Putamen (tissue), 1 donor: ENCODE results near the gene SDK1.
"Not testable (repeated sequence)": the region's sequence is repeated elsewhere in the genome, so short reads cannot be mapped to it uniquely, and the experiment has no call there.

ENCODE experiments used
- DNase-seq: peaks from one replicate; pipeline ENCODE4 v3.0.0-alpha.2; 2016; ENCODE audit warnings: low spot score

Gene SDK1

DNA sequence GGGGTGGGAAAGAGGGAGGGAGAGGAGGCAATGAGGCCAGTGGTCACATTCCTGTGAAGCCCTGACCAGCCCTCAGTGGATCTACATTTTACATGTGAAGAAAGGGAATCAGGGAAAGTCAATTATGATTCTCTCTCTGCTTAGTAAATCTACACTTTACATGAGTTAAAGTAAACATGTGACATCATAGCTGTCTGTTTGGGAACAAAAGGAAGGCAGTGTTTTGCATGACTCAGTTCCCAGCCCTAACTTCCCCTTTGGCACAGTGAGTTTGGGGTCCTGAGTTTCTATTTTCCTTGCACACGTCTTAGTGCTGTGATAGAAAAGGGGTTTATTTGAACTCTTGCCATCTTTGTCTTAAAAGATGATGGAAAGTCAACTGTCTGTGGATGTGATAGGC lies 615.1 kb downstream of the SDK1 start:
- DNase-seq, result no peak

DNA sequence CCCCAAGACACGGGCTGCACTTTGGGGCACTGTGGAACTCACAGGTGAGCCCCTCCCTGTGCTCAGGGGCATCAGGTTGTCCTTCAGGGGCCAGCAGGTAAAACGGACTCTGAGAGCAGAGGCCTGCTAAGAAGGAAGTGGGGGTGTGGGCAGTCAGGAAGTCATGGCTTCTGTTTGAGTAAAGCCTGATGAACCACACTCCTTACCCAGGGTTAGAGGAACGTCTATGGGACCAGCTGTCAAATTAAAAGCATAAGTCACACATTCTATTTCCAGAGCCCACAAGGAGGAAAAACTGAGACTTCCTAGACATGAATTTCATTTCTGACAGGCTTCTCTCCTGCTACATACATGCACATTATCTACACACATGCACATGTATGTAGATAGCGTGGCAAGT lies 616.4 kb downstream of the SDK1 start:
- no peak for DNase-seq

DNA sequence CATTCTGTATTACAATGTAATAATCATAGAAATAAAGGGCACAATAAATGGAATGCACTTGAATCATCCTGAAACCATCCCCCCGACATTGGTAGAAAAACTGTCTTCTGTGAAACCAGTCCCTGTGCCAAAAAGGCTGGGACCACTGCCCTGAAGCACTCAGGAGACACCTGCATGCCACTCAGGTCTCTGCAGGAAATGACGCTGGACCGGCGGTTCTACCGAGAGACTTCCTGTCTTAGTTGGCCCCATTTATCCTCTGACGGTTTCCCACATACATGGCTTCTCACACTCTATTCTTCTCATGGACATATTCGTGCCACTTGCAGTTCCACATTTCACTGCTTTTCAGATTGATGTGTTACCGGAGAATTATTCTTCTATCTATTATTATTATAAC lies 617.5 kb downstream of the SDK1 start:
- no peak for DNase-seq

DNA sequence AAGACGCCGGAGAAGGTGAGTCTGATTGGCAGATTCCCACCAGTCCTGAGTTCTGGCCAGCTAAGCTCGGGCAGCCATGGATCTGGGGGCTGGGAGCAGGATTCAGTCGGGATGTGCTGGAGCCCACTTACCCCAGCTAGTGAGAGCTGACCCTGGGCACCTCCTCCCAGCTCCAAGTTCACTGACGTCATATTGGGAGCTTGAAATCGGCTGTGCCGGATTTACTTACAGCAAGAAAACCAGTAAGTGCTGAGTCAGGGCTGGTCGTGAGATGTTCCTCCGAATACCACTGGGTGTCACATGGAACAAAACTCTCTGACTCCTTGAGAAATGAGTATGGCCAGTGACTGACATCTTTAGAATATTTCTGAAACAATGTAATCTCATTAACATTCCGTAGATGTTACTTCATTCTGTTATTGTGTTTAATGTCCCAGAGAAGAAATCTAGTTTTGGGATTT lies 621.2 kb downstream of the SDK1 start:
- peak; percentile 36 for DNase-seq

DNA sequence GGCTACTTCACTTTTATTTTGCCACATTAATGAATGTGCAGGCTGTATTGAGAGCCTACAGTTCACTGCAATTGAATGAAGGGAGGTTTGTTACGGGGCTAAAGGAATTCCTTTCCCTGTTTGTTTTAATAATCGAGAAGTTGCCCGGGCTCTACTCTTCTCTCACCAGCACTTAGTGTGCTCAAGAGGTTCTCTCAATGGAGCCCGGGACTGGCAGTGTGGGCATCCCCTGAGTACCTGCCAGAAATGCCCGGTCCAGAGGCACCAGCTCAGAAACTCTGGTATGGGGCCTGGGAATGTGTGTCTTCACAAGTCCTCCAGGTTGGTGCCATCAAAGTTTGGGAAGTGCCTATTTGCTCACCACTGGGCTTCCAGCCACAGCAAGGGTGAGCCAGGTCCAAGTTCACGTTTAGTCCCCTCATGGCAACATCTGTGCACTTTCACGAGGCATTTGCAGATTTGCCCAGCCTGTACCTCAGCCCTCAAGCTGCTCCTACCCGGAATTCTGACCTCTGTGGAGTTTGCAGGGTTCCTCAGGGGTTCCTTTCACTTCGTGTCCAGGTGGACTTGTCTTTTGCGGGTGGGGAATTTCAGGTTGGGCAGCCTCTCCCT lies 622.4 kb downstream of the SDK1 start:
- no peak for DNase-seq

DNA sequence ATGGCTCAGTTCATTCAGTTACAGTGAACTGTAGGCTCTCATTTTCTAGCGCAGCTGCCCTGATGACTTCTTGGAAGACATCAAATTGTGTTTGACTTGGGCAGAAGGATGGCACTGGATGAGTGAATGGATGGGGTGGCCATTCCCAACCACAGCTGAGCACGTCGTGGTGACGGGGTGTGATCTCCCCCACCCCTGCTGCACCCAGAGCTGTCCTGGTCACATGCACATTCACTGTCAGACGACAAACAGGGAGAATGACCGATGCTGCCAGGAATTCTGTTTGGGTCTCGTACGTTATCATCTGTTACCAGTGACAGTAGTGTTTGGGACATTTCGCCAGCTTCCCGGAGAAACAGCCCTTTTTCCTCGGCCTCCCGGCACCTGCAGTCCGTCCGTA lies 623.2 kb downstream of the SDK1 start:
- no peak for DNase-seq

DNA sequence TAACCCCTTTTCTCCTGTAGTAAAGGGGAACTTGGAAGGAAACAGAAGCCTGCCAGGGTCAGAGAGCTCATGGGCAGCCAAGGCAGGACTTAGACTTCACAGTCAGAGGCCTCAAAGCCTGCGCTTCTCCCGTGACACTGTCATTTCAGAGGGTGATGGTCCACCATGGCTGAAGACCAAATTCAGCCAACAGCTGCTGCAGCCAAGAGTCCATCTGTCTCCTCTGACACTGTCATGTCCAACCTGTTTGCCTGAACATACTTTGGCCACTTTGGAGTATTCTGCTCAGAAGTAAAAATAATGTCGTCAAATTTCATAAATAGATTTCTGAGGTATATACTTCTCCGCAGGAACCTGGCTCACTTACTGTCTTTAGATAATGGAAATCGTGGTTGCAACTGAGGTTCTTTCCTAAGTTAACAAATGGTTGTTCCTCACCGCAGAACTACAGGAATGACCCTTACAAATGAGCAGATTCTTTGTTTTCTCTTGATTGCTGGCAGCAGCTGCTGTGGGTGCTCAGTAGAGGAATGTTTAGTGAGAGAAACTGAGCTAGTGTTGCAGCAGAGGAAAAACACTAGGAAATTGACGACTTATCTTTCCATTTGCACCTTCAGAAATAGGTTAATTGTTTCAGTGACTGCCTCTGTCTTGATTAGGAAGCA lies 626.5 kb downstream of the SDK1 start:
- DNase-seq, result no peak

DNA sequence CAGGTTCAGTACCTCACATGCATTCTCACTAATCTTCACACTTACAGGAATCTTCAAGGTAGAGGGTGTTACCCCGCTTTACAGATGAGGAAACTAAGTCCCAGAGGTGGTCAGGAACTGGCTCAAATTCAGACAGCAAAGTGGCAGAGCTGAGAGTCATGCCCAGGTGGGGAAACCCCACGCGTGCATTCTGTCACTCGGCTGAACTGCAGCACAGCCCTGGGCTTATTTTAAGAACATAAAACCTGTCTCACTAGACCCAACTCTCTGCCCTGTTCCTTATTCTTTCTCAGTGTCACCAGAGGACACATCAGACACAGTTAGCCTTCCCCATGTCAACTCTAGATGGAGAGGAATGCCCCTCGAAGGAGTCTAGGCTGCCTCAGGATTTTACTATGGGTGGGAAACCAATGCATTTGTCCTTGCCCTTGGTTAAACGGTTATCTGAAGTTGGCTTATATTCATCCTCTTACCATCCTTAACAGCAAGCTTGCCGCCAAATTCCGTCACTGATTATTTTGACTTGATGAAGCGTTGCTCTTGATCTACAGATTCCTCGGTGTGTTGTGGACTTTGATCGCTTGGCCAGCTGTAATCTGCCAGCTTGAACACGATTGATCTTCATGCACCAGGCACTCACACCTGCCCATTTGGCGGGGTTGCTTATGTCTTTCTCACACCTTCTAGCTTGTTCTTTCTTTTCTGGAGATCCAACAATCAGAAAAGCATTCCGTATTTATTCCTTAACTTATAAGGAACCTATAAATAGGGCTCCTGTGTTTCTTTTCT lies 627.9 kb downstream of the SDK1 start:
- DNase-seq, result no peak

DNA sequence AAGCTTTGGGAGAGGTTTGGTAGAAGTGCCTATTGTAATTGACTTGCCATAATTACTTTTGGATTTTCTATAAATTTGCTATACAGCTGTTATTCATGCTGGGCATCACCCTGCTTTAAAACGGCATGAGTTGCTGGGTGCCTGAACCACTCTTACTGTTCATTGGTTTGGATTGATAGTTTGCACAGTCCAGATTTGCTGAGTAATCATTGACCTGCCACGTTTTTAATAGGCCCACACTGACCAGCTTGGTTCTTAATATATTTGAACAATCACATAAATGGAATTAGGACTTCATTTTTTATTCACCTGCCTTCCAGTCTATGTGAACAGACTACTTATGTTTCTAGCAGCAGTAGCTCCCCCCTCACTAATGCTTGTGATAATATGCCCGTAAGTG lies 630.8 kb downstream of the SDK1 start:
- DNase-seq, result no peak

DNA sequence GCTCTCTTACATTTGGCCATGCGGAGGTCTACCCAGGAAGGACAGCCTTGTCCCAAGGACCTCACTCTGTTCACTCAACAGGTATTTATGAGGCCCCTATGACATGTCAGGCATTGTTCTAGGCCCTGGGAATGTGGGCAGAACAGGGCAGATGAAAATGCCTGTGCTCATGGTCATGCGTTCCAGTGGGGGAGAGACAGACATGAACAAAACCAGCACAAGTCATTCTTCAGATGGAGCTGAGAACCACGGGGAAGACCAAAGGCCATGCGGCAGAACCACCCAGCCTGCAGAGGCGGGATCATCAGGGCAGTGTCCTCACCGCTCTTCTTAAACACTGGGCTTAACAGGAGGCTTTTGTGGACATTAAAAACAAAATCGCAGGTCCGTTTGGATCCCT lies 636.1 kb downstream of the SDK1 start:
- no peak for DNase-seq

DNA sequence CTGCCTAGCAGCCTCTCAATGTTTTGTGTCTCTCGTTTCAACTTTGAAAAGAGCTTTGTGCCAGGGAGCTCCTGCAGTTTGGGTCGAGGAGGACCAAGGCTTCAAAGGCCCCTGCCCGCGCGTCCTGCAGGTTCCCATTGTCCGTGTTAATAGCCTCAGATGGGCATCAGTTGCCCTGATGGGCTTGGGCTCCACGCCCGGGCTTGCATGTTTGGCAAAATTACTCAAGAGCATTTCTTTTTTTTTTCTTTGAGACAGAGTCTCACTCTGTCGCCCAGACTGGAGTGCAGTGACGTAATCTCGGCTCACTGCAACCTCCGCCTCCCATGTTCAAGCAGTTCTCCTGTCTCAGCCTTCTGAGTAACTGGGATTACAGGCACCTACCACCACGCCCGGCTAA lies 636.6 kb downstream of the SDK1 start:
- DNase-seq, result no peak

DNA sequence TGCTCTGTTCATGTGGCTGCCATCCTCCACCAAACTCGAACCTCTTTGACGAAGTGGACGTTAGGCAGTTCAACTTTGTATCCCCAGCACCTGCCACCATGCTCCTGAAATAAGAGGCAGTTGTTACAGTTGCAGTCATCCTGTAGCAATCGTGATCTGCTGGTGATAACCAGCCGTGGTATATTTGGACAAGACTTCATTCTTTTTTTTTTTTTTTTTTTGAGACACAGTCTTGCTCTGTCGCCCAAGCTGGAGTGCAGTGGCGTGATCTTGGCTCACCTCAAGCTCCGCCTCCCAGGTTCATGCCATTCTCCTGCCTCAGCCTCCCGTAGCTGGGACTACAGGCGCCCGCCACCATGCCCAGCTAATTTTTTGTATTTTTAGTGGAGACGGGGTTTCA lies 640.7 kb downstream of the SDK1 start:
- not testable (repeated sequence) for DNase-seq

DNA sequence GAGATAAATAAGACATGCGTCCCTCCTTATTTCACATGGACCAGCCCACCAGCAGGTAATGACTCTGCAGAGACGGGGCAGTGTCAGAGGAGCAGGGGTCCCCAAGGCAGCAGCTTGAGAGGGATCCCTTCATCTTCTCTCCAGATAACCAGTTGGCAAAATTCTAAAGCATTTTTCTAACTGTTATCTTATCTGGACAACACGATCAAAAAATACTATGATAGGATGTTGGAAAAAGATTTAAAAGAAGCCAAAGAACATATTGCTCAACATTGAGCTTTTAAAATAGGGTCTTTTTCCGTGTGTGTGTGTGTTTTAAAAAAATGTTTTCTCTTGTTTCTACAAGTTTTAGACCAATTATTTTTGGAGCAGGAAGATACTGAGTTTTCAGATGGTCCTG lies 641.2 kb downstream of the SDK1 start:
- no peak for DNase-seq

DNA sequence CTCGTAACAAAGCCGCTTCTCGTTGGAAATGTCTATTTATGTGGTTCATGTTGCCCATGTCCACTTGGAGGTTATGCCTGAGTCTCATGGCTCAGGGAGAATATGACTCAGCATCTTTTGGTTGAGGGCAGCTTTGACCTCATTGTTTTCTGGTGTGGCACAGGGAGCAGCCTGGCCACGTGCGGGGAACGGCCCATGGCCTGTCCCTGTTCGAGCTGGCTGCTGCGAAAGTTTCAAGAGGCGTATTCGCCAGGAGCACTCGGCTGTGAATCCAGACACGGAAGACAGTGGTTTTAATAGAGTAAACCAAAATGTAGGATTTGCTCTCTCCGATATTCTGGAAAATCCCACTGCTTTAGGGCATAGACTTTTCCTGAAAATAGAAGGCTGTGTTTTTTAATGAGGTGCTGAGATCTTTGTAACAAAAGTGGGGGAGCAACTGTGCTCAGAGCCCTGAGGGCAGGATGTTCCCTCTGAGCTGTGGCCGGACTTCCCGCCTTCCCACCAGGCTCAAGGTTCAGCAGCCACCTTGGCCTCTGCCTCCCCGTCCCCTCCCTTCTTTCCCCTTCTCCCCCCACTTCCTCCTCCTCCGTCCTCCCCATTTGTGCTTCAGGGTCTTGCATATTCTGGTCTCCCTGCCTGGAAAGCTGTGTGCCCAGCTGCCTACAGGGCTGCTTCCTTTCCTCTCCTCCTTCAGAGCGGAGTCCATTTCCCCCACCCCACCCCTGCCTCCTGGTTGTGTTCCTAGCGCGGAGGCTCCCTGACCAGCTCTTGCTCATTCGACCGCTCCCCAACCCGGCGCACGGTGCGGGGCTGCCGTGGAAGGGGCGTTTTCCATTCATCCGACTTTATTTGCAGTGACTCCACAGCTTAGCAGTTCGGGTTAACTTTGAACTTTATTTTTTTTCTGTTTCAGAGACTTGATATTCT lies 642.0 kb downstream of the SDK1 start:
- no peak for DNase-seq

DNA sequence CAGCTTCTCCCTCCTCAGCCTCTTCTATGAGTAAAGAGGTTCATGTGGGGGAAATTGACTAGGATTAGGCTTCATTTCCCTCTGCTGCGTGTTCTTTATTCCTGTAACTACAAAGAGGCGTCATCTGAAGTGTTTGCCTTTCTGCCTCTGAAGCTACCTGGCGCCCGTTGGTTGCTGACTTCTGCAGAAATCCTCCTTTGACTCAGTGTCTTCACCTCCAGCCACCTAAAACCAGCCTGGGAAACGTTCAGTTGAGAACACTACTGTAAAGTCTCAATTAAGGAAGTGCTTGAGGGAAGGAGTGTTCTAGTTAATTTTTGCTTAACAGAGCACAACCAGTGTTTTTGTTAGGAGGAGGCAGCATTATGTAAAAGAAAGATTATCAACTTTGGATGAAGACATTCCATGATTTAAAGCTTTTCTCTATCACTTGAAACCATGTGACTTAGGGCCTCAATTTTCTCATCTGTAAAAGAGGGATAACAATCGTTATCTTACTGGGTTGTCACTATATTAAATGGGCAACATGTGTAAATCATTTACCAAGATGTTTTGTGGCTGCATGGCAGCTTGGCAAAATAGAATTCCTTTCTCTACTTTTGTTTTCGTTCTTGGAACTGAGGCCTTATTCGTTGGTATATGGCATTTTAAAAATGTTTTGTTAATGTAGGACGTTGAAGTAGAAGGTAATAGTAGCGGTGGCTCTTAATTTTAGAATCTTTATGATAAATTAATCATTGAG lies 642.9 kb downstream of the SDK1 start:
- no peak for DNase-seq

DNA sequence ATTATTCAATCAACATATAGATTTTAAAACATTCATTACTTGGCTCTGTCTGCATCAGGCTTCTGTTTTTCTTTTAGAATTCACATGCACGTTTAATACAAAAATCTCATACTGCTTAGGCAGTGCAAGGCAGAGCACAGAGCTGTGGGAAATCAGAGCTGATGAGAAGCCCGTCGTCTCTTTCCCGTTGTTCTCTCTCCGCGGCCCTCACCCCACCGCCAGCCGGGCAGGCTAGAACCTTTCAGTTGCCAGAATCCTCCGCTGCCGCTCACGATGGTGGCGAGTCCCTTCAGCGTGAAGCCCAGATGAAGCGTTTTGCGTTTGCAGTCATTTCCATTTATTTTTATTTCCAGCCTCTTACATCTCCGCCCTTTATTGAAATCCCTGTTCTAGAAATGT lies 648.2 kb downstream of the SDK1 start:
- no peak for DNase-seq

DNA sequence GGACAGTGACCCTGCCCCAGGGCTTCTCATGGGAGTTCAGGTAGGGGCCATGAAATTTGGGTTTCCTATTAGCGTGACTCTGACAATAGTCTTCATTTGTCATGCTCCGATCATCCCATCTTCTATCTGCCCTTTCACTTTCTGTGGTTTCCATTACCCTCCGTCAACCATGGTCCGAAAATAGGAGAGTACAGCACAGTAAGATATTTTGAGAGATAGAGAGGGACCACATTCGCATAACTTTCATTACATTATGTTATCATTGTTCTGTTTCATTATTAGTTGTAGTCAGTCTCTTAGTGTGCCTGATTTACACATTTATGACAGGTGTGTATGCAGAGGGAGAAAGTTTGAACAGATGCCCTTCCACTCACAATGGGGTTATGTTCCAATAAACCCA lies 649.2 kb downstream of the SDK1 start:
- DNase-seq, result no peak

DNA sequence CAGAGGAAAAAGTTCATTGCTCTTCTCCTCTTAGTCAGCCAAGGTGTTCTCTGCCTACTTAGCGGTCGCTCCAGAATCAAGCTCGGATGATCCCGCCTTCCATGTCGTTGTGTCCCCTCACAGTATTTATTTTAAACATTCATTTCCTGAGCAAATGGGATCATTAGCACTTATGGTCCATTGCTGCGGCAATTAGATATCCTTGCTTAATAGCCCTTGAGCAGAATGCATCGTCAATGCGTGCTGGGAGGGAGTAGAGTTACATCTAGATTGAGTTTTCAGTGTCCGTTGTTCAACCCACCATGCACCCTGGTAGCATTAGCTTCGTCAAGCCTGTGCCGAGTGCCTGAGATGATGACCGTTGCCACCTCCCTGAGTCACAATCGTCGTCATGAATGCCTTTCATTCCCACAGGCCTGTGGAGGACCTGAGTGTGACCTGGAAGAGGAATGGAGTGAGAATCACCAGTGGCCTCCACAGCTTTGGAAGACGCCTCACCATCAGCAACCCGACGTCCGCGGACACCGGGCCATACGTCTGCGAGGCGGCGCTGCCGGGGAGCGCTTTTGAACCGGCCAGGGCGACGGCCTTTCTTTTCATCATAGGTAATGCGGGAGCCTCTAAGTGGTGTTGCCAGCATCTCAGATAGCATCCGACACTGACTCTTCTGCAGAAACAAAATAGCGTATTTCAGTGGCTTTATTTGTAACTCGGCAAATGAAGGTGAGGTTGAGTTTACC lies 650.4 kb downstream of the SDK1 start:
- DNase-seq, result no peak

DNA sequence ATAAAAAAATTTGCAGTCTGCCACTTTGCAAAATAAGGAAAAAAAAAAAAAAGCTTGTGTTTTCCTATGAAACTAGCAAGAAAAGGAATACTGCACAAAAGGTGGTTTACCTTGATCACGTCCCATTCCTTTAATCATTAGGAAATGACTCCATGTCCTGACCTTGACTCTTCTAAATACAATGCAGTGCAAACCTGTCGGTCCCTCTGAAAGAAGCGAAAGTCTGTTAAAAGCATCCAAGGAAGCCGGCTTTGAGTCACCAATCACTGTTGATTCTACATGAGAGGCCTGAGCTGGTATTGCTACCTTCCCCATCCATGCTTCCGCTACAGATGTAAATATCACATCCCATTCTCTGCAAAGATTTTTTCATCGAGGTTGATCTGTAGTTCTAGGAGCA lies 652.1 kb downstream of the SDK1 start:
- DNase-seq, result no peak

DNA sequence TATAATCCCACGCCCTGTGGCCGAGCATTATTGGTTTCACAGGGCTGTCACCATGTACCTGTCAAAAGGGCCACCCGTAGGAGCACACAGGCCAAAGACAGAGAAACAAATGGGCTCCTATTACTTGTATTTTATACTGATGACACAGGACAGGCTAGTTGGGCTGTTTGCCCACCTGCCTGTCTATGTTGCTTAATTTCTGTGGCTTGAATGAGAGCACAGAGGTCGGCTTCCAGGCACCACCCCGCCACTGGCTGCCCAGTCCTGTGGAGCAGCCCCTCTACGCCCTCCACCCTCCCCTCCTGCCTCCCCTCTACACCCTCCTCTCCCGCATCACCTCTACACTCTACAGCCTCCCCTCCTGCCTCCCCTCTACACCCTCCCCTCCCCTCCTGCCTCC lies 652.9 kb downstream of the SDK1 start:
- DNase-seq, result no peak

DNA sequence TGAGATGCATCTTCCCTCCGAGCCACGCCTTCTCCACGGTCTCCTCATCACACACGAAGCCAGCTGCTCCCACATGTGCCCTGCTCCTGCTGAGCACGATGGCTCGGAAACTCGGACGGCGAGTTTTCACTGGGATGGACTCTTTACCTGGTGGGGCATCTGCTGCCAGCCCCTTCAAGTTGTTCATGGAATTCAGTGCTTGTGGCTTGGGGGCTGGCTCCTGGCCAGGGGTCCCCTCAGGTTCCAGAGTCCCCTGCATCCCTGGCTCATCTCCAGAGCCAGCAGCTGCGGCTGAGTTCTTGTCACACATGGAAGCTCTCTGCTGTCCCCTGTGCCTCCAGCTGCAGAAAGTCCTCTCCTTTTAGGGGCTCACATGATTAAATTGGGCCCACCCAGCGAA lies 654.0 kb downstream of the SDK1 start:
- no peak for DNase-seq
